Cardiac atrium fibroblast (primary cell): Measurements from ENCODE around the gene FOXD2. TPM values are rescaled to one million over a fixed set of nuclear protein-coding genes. Genes with fewer than 3 reads are reported as not detected.

Source experiments
- total RNA-seq: library from RNA; depleted of rRNA; stranded (reverse); fragments of >200 nt; gene quantifications from 2 replicates; pipeline ENCODE4 v1.2.3, GENCODE V29; 2015

FOXD2 gene
- total RNA-seq = 0.18 and 0.49 TPM in 2 replicates

DNA sequence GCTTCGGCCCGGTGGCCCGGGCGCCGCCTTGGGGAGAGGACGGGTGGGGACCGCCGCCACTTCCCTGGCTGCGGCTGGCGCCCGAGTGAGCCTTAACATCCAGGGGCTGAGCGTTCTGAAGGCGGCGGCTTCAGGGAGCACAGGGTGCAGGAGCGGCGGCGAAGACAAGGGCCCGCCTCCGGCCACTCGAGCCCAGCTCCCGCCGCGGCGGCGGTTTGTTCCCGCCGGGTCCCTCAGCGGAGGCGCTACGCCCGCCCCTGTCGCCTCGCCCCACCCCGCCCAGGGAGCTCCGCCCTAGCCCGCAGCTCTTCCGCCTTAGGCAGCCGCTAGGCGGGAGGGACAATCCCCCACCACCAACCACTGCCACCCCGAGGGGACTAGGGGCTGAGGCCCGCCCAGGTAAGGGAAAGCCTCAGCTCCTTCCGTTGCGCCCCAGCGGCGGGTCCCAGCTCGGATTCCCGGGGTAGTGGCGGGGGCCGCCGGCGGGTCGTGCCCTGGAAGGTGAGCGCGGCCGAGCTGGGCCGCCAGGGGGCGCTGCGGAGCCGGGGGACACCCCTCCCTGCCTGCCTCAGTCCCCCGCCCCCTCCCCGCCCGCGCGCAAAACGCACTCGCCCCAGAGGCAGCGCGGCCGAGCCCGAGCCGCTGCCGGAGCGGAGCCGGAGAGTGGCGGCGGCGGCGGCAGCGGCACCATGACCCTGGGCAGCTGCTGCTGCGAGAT lies at the start of gene FOXD2:
Gene FOXD2, plus strand, starts transcription at position 598 of the 718 bp plus-strand sequence. Its CDS starts 92 bp downstream, at position 690.

GRCh38 chr1:47415728-47416318 lies 22.0 kb upstream of the FOXD2 start, which contains the start of gene FOXE3:
Gene FOXE3 (plus strand): TSS chr1:47416285. CDS start chr1:47416316, 31 bp downstream.

Other genes with a start within 250 kb of the FOXD2 start
- gene PDZK1IP1, start 248.0 kb upstream of the FOXD2 start, total RNA-seq = 3.4 and 4.4 TPM in 2 replicates
- gene TAL1, start 205.8 kb upstream of the FOXD2 start, total RNA-seq = 0.16 and 0.36 TPM in 2 replicates
- 3.7 and 4.9 TPM in 2 replicates for gene STIL, start 123.9 kb upstream of the FOXD2 start, total RNA-seq
- gene CMPK1, start 104.3 kb upstream of the FOXD2 start, total RNA-seq = 77.6 and 92.0 TPM in 2 replicates
- not detected in 2 replicates for gene FOXE3, start 21.8 kb upstream of the FOXD2 start, total RNA-seq